GM21381 (cell line): ENCODE results near the gene FSTL3.
"Not testable (repeated sequence)": the region's sequence is repeated elsewhere in the genome, so short reads cannot be mapped to it uniquely, and the experiment has no call there.

ENCODE experiments used
- ATAC-seq: cut with Tn5 transposase; IDR thresholded peaks from one replicate; pipeline ENCODE4 v1.9.1; 2021; ENCODE audit warnings: mild to moderate bottlenecking, moderate library complexity; ENCODE audit not compliant: unreplicated experiment

The FSTL3 gene

DNA sequence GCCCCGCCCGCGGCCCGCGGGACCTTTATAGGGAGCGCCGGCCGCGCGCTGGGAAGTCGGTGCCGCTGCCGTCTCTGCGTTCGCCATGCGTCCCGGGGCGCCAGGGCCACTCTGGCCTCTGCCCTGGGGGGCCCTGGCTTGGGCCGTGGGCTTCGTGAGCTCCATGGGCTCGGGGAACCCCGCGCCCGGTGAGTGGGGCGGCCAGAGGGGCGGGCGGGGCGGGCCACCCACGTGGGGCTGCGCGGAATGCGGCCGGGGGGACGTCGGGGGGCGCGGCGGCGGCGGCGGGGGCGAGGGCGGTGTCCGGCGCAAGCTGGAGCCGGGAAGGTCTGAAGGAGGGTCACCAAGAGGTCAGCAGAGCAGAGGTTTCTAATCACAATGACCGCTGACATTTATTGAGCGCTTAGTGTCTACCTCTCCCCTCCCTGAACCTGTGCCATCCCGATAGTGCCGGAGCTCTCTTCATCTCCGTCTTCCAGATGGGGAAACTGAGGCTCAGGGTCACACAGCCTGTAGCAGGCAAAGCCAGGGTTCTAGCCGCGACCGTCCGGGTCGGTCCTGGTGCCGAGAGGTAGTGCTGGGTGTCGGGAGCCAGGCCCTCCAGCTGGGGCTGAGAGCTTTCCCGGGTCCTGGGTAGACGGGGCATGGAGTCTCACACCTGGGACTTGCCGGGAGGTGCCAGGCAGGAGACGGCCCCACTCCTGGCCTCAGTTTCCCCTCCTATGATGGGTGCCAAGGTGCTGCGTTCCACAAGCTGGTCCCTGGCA, at the start of gene FSTL3:
Gene FSTL3 (plus strand): TSS at position 54 of the 767 bp plus-strand sequence. CDS start 32 bp downstream, at position 86.
- no peak for ATAC-seq

DNA sequence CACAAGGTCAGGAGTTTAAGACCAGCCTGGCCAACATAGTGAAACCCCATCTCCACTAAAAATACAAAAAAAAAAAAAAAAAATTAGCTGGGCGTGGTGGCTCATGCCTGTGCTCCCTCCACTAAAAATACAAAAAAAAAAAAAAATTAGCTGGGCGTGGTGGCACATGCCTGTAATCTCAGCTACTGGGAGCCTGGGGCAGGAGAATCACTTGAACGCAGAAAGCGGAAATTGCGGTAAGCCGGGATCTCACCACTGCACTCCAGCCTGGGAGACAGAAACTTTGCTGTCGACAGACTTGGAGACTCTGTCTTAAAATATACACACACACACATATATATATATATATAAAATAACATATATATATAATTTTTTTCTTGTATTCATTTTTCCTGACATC, 49.6 kb upstream of the FSTL3 start:
- ATAC-seq: not testable (repeated sequence)

DNA sequence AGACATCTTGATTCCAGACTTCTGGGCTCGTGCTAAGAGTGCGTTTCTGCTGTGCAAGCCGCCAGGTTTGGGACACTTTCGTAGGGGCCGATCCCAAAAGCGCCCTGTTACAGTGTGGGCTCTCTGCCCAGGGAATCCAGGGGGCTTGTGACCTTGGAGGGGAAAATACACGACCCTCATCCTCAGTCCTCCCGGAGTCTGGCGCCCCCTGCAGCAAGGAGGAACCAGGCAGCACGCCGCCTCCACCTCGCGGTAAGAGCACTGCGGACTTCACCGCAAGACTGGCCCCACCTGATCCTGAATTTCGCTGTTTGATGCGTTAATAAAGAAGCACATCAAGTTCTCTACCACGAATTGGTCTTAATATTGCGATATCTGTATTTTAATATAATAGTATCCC, 48.0 kb upstream of the FSTL3 start:
- ATAC-seq: no peak

DNA sequence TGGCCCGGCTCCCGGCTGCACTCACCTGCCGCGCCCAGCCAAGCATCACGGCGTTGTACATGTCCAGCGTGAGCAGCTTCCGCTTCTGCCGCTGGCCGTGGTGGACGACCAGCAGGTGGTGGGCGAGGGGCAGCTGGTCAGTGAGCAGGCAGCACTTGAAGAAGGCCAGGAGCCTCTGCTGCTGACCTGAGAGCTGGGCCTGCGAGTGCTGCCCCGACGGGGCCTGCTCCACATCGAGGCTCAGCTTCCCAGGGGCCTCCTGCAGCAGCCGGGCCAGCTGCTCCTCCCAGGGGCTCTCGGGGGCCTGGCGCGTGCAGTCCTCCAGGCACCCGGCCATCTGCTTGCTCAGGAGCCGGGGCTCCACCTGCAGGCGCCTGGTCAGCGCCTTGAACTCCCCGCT, 46.7 kb upstream of the FSTL3 start:
- not testable (repeated sequence) for ATAC-seq

DNA sequence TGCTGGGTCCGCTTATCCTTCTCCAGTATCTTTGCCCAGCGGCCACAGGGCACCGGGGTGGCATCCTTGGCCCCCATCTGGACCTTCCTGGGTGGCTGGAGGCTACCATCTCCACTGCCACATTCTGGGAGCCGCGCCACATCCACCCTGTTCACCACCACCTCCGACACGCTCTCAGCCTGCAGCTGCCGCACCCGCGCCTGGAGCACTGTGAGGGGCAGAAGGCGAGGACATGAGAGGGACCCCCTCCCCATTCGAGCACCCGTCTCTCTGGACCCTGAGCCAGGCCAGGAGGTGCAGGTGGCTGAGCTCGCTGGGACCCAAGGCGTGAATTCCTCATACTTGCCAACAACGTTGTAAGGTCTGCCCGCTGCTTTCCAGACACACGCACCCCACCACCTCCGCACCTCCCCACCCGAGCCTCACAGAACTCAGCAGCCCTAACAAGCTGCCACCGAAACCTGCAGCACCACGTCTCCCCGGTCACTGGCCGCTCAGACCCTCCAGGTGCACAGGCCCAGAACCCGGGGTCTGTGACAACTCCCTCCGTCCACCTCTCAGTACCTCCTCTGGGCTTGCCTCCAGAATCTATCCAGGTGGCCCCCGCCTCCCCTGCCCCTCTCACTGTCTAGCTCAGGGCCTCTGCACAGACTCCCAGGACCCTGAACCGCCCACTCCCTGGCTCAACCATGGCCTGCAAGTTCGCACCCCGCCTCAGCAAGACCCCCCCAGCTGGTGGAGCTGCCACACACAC, 46.1 kb upstream of the FSTL3 start:
- ATAC-seq: no peak

DNA sequence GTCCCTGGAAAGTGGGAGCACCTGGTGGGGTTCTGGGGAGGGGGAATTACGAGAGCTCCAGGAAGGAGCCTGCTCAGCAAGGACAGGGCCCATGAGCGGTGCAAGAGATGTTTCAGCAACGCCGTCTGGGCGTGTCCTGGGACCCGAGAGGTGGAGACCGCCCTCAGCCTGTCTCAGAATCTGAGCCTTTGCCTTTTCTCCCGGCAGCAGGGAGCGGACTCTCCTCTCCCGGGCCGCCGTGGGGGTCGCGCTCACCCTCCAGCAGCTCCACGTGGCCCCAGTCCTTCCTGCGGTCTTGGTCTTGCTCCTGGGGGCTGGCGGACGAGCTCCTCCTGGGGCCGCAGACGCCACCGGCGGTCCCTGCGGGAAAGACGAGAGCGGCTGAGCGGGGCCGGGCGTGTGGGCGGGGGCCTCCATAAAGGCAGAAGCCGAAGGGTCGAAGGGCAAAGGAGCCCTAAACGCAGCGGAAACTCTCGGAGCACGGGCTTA, 43.6 kb upstream of the FSTL3 start:
- ATAC-seq: peak; percentile 11

DNA sequence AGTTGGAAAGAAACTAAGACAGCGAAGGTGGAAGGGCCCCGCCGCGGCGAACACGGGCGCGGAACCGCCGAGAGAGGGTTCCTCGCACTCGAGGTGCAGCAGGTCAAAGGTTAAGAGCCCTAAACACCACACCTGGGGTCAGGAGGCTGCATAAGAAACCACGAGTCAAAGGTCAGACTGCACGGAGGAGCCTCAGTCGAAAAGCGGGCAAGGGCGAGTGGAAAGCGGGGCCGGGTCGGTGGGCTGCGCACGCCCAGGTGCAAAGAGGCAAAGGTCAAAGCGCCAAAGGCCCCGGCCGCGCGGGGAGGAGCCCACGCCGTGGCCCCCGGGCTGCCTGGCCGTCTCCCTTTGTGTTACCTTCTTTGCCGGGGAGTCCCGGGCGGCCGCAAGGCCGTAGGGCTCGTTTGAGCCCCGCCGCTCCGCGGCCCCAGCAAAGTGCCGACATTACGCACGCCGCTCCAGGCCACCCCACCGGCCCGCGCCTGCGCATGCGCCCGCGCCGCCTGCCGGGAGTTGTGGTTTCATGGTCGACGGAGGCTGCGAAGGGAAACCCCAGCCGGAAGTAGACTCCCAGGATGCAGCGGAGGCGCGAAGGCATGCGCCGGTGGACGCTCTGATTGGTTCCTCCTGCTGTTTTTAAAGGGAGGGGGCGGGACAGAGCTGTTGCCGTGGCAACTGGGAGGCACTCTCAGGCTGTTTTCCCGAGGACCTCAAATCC, 43.0 kb upstream of the FSTL3 start, which contains the start of gene POLRMT:
Gene POLRMT (minus strand): TSS at position 470 of the 718 bp plus-strand sequence. CDS start 25 bp downstream, at position 445.
- peak; percentile 76 for ATAC-seq

DNA sequence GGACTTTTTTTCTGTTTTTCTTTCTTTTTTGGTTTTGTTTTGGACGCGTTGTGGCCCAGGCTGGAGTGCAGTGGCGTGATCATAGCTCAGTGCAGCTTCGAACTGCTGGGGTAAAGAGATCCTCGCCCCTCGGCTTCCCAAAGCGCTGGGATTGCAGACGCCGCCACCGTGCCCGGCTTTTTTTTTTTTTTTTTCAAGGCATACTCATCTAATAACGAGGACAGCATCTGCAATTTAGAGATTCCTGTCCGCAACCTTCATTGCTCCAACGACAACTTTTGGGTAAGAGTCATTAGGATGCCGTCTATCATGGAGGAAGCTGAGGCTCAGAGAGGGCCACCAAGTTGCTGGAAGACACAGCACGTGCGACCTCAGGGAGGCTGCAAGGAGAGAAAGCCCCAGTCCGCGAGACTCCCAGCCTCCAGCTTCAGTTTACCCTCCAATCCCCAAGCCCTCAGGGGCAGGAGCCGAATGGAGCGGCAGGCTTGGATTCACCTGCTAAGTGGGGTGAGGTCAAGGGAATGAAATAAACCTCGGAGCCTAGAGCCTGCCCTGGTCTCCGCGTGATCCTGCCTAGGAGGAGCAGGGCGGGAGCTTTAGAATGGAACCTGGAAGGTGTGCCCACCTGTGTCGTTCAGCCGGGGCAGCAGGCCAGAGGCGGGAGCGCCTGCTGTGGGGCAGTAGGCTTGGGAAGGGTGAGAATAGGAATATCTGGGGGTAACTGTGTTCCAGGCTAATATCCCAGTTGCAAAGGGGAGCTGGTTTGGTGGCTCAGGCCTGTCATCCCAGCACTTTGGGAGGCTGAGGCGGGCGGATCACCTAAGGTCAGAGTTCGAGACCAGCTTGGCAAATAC, 42.2 kb upstream of the FSTL3 start:
- ATAC-seq: no peak

DNA sequence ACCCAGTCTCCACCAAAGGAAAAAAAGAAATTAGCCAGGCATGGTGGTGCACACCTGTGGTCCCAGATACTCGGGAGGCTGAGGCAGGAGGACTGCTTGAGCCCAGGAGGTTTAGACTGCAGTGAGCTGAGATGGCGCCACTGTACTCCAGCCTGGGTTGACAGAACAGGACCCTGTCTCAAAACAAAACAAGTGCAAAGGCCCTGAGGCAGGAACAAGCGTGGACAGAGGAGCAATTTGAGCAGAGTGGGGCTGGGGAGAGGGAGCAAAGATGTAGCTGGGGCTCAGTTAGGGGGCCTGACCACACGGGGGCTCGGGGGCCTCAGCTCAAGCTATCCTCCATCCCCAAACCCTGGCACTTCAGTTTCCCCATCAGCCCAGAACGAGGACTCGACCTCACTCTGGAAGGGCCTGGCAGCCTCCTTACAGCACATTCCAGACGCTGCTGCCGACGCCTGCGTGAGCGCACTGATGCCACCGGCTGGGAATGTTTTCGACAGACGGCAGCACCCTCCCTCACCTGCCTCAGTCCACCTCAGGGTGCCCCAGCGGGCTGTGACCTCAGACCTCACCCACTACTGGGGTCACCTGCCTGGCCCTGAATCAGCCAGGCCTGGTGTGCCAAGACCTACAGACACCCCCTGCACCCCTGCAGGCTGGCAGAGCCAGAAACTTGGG, 41.1 kb upstream of the FSTL3 start:
- ATAC-seq: no peak

DNA sequence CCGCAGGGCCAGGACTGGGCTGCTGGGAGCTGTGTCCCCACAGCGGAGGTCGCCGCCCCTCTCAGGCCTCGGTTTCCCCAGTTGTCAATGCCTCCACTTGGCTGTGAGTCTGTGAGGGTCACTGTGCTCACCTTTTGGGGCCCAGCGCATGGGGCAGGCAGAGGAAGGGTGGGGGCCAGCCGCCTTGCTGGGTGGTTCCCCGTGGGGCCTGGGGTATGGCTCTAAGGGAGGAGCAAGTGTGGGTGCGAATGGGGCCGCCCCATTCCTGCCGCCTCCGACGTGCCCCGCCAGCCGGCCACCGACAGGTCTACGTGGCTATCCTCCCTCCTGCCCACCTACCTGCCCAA, 37.3 kb upstream of the FSTL3 start:
- no peak for ATAC-seq

DNA sequence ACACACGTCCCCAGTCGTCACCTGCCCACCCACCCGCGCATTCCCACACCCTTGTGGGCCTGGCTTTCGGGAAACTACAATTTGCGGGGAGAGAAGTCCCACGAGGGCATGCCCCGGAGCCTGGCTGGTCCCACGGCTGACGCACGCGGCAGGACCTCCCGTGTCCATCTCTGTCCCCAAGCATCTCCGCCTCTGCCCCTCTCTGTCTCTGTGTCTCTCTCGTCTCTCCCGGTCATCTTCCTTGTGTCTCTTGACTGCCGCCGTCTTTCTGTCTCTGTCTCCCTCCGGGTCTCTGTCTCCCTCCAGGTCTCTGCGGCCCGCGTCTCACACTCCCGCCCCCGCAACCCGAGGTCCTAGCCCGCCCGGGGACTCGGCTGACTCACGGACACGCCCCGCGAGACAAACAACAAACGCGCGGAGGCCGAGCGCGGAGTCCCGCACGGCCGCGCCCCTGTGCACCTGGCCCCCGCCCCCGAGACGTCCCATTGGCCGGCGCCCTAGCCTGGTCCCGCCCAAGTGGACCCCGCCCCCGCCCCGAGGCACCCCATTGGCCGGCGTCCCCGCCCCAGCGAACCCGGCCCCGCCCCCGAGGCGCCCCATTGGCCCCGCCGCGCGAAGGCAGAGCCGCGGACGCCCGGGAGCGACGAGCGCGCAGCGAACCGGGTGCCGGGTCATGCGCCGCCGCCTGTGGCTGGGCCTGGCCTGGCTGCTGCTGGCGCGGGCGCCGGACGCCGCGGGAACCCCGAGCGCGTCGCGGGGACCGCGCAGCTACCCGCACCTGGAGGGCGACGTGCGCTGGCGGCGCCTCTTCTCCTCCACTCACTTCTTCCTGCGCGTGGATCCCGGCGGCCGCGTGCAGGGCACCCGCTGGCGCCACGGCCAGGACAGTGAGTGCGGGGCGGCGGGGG, 36.7 kb upstream of the FSTL3 start, which contains the start of gene FGF22:
Gene FGF22 (plus strand): TSS at position 627 of the 908 bp plus-strand sequence. CDS start 47 bp downstream, at position 674.
- peak; percentile 49 for ATAC-seq

DNA sequence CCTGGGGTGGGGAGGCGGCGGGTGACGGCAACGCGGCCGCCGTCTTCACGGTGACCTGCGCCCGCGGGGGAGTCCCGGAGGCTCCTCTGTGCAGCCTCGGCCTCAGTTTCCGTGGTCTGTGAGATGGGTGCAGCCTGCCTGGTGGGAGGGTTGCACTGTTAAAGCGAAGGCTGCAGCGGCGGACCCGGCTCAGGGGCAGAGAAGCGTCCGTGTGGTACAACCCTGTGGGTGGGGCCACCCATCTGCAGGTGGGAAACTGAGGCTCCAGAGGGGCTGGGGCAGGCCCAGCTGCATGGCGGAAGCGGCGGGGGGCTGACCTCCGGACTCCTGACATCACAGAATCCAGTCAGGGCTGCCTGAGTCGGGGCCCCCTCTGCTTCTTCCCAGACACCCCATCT, 36.0 kb upstream of the FSTL3 start:
- no peak for ATAC-seq

DNA sequence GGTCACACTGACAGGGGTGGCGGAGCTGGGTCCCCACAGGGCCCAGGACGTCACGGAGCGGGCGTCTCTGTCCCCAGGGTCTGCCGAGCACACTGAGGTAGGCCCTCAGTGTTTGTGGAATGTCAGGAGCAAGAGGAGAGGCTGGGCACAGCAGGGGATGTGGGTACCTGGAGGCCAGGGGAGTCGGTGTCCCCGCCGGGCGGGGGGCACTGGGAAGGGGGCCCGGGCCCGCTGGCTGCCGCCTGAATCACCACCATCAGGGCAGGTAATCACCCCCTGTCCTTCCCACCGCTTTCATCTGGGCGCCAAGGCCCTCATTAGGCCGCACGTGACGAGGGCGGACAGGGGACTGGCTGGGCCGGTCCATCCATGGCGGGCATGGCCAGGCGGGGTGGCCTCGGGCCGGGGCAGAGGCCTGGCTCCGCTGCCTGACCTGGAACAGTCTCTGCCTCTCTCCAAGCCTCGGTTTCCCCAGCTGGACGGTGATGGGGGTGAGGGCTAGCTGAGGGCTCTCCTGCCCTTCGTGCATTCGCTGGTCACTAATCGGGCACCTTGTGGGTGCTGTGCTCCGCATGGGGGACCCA, 35.5 kb upstream of the FSTL3 start:
- ATAC-seq: no peak

DNA sequence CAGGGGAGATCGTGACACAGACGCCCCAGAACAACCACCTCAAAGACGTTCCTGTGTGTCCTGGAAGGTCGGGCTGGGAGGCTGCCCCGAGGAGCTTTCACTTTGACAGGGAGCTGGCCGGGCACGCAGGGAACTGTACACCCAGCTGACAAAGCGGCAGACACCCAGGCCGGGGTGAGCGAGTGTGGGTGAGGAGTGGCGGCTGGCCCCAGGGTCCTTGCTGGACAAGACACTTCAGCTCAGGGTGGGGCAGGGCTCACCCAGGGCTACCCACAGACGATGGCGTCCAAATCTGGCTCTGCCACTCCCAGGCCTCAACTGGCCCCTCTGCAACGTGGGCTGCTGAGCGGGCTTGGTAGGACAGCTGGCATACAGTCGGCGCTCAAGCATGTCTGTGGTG, 34.5 kb upstream of the FSTL3 start:
- ATAC-seq: no peak

DNA sequence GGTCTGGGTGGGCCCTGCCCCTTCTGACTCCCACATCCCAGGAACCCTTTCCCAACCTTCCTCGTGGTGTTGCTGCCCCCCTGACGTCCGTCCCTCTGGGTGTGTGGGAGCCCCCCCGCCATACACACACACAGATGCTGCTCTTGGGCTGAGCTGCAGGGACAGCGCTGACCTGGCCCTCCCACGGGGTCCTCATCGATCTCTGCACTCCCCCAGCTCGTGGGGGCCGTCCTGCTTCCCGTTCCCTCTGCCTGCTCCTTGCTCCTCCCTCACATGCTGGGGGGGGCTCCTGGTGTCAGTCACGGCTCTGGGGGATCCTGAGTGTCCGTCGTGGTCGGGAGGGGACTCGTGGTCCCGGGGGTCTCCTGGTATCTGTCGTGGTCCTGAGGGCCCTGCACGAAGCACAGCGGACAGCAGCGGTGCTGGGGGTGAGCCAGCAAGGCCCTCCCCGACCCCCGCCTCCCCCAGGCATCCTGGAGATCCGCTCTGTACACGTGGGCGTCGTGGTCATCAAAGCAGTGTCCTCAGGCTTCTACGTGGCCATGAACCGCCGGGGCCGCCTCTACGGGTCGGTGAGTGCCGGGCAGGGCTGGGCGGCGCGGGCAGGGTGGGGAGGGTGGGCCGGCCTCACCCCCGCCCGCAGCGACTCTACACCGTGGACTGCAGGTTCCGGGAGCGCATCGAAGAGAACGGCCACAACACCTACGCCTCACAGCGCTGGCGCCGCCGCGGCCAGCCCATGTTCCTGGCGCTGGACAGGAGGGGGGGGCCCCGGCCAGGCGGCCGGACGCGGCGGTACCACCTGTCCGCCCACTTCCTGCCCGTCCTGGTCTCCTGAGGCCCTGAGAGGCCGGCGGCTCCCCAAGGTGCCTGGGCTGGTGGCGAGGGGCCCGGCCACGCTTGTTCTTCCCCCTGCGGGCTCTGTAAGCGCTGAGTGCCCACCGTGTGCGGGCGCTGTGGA, 33.1 kb upstream of the FSTL3 start:
- ATAC-seq: no peak

DNA sequence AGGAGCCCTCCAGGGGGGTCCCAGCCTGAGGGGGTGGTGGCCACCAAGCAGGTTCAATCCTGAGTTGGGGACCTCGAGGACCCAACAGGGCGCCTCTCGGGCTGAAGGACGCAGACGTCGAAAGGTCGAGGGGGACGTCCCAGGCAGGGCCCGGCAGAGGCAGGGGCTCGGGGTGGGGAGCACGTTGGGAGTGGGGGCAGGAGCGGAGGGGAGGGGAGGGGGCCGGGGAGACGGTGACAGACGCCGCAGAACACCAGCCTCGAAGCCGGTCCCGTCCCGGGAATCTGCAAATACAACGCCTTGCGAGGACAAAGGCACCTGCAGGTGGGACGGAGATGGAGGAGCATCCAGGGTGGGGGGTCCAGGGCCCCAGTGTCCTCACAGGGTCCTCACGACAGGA, 32.5 kb upstream of the FSTL3 start:
- ATAC-seq: no peak

DNA sequence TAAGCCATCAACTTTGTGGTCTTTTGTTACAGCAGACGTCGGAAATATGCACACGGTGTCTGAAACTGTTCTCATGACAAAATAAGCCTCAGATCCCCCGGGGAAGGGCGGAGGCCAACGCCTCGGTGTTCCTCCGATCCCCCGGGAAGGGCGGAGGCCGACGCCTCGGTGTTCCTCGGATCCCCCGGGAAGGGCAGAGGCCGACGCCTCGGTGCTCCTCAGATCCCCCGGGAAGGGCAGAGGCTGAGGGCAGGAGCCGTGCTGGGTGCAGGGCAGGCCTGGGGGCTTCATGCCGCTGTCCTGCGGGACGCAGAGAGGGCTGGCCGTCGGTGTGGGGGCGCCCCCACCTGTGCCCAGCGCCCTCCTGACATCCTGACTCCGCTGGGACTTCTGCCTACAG, 31.8 kb upstream of the FSTL3 start:
- ATAC-seq: no peak
